GM18498 (cell line): ENCODE measurements around the gene MOSPD3.

Source experiments
- ATAC-seq: cut with Tn5 transposase; IDR thresholded peaks from one replicate; pipeline ENCODE4 v1.9.1; 2021; ENCODE audit warnings: mild to moderate bottlenecking, moderate library complexity; ENCODE audit not compliant: unreplicated experiment

MOSPD3 gene

GRCh38 chr7:100621554-100621953 is 9.2 kb downstream of the MOSPD3 start:
- ATAC-seq, result no peak

DNA sequence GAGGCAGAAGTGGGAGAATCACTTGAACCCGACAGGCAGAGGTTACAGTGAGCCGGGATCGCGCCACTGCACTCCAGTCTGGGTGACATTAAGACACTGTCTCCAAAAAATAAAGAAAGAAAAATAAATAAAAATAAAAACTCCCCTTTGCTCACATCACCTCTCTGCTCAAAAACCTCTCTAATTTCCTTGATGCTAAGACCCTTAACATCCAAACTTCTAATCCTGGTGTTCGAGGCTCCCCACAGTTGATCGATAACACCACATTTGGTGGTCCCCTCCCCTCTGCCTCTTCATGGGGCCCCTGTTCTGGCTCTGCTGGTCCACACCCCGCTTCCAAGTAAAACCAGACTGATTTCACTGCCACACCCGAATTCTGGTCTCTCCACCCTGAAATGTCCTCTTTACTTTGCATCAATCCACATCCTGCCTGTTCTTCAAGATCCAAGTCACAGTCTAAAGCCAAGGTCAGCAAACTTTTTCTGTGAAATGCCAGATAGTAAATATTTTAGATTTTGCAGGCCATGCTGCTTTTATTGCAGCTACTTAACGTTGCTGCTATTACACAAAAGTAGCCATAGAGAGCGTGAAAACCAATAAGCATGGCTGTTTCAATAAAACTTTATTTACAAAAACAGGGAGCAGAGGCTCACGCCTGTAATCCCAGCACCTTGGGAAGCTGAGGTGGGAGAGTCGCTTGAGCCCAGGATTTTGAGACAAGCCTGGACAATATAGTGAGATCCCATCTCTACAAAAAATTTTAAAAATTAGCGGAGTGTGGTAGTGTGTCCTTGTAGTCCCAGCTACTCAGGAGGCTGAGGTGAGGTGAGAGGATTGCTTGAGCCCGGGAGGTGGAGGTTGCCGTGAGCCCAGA is 11.8 kb downstream of the MOSPD3 start:
- no peak for ATAC-seq

- no peak for ATAC-seq
These were observed 13.7 kb downstream of the MOSPD3 start for GRCh38 chr7:100626055-100626454.

DNA sequence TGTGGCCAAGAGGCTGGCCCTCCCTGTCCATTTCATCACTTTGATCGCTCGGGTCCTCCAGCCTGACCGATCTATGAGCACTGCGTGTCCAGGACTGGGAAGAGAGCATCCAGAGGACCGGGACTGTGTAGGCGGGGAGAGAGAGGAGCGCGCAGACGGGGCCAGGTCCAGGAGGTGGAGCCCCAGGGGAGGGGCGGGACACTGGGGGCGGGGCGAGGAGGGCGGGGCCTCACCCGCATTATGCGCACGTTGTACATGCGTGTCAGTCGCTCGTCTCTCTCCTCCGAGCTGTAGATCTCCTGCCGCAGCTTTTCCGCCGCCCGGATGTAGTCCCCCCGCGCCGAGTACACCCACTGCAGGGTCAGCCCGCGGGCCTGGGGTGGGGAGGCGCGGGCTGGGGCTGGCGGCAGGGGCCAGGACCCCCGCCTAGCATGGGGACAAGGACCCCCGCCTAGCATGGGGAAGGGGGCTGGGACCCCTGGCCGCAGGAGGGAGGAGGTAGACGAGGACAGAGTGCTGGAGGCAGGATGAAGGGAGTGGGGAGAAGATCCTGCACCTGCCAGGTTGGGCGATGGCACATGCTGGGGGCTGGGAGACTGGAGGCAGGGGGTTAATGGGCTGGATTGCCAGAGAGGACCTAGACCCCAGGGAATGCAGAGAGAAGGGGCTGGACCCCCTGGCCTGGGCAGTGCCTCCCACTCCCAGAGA is 14.3 kb downstream of the MOSPD3 start:
- peak; percentile 94 for ATAC-seq

DNA sequence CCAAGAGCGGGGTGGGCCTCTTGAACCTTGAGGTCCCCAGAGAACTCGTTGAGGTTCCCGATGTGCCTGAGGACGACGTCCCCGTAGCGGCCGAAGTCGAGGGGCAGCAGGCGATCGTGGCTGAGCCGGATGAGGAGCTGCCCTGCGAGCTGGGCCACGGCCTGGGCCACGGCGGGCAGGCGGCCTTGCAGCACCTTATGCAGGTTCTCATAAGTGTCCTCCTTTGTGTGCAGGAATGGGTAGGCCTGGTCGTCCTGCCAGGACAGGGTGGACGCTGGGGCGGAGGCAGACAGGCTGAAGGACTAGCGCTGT is 14.9 kb downstream of the MOSPD3 start:
- no peak for ATAC-seq

DNA sequence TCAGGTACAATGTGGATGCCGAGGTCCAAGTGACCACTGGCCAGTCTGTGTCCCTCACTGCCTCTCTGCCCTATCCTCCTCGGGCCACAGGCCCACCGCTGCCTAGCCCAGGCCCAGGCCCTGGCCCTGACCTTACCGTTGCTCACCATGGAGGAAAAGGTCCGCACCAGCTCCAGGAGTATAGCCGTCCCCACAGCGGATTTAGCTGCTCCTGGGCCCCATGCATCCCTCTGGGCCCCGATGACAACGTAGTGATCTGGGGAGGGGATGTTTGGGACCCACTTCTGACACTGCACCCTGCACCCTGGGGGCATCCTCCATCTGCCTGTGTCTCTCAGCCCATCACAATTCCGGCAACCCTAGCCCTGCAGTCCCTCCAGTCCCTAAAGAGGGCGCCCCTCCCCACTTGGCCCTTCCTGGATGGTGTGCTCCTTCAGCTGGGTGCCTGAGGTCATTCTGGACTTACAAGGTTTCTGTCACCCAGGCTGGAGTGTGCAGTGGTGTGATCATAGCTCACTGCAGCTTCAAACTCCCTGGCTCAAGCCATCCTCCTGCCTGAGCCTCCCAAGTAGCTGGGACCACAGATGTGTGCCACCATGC is 16.9 kb downstream of the MOSPD3 start:
- ATAC-seq, result no peak

DNA sequence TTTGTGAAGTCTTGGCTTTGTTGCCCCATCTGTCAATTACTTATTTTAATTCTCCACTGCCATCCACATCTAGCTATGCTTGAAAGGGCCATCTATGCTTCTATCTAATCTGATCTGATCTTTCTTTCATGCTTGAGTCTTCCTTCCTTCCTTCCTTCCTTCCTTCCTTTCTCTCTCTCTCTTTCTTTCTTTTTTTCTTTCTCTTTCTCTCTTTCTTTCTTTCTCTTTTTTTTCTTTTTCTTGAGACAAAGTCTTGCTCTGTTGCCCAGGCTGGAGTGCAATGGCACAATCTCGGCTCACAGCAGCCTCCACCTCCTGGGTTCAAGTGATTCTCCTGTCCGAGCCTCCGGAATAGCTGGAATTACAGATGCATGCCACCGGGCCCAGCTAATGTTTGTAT is 17.7 kb downstream of the MOSPD3 start:
- no peak for ATAC-seq

- ATAC-seq, result peak; percentile 71
These were observed 20.8 kb downstream of the MOSPD3 start for GRCh38 chr7:100632951-100633717.

DNA sequence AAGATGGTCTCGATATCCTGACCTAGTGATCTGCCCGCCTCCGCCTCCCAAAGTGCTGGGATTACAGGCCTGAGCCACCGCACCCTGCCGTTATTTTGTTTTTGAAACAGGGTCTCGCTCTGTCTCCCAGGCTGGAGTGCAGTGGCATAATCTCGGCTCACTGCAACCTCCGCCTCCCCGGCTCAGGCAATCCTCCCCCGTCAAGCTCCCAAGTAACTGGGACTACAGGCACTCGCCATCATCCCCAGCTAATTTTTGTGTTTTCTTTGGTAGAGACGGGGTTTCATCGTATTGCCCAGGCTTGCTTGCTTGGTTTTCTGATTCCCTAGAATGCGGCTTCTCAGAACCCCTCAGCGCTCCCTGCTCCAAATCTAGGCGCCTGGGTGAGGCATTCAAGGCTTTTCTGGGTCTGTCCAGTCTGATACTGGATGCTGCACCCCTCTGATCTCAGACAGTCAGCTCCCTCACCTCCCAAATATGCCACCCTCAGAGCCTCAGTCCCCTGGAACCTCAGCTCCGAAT is 27.7 kb downstream of the MOSPD3 start:
- ATAC-seq, result no peak

DNA sequence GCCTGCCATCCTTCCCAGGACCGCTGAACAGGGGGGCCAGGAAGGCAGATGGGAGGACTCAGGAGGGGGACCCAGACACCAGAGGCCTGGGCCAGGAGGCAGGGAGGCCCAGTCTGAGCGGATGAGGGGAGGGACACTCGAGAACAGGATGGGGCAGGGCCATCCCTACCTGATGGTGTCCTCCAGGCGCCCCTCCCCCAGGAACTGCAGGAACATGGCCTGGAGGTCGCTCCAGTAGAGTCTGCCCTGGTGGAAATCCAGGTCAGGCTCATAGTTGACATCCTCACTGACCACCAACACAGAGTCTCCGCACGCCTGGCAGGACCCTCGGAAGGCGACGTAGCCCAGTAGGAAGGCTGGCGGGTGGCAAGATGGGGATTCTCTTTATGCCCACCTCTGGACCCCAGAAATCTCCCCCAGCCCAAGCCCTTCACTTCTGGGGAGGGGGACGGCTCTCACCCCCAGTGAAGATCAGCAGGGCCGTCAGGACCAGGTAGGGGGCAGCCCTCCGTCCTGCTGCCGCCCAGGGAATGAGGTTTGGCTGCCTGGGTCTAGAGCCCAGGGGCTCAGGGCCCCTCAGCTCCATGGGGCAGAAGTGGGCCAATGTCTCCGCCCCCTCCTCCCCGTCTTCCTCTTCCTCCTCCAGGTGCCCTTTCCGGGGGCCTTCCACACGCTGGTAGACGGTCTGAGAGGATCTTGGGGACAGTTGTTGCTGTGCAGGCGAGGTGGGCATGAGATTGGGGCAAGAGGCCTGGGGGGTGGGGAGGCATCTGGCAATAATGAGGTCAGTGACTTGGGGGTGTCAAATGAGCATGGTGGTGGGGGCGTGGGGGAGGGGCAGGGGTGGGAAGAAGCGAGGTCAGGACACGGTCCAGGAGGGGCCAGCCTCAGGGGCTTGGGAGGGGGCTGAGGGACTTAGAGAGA is 28.4 kb downstream of the MOSPD3 start:
- no peak for ATAC-seq

- ATAC-seq, result no peak
These were observed 29.1 kb downstream of the MOSPD3 start, which contains the start of gene TFR2 for GRCh38 chr7:100641463-100641859. TSS of gene TFR2 (minus strand) at chr7:100641552. CDS start at chr7:100641509, 43 bp downstream.

GRCh38 chr7:100641860-100642533 is 29.7 kb downstream of the MOSPD3 start:
- no peak for ATAC-seq

- ATAC-seq, result peak; percentile 50
These were observed 30.2 kb downstream of the MOSPD3 start for GRCh38 chr7:100642534-100642907.

DNA sequence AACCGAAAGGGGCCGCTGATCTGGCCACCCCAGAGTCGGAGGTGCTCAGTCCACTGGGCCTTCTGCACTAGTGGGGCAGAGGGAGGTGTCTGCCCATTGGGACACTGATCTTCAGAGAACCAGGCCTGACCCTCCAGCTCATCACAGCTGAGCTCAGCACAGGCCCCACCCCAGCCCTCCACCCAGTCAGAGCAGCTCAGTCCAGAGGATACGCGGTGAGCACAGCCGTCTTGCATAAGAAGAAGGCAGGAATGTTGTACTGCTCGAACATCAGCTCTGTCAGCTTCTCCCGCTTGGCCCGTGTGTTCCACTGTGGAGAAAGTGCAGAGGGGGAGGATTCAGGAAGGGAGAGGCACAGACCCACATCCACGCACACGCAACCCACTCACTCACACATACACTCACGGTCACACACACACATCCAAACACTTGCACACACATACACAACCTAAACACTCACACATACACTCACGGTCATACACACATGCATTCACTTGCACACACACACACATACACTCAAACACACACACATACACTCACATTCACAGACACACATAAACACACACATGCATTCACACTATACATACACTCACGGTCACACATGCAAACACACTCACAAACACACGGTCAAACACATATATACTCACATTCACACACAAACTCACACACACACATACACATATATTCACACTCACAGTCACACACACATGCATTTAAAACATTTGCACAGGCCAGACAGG is 37.7 kb downstream of the MOSPD3 start:
- ATAC-seq, result no peak

- ATAC-seq, result no peak
These were observed 42.8 kb downstream of the MOSPD3 start for GRCh38 chr7:100654908-100655831.

DNA sequence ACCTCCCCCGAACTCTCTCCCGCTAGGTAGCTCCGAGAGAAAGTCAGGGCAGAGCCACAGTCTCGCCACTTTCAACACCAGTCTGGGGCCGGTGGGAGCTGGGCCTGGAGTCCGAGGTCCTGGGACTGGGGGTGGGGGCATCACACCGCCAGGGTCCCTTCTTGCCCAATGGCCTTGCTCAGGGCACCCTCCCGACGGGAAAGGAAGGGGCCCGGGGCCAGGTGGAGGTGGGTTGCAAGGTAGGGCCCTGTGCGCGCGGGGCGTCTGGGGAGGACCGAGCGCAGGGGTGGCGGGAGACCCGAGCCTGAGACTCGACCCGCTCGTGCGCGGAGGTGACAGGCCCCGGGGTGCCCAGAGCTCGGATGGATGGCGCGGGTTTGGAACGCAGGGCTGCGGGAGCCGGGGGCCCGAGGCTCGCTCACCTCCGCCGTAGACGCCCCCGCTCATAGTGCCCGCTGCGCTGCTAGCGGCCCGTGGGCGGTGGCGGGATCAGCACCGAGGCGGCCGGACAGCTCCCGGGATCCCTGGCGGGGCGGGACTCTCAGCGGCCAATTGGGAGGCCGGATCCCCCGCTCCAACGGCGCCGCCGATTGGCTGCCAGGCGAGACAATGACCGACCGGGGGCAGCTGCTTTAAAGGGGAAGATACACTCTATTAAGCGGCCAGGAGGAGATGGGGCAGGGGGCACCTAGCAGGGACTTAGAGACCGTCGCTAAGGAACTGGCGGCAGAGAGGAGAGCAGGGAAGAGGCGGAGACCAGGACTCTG is 43.8 kb downstream of the MOSPD3 start, which contains the start of gene ACTL6B:
Gene ACTL6B, minus strand, starts transcription at position 541 of the 767 bp plus-strand sequence. Its CDS starts 94 bp downstream, at position 447.
- no peak for ATAC-seq
